Effector memory CD8-positive, alpha-beta T cell (primary cell): ENCODE measurements around the gene ROBO4.

Experiments
- ATAC-seq: fragments of 150-1000 bp; cut with Tn5 transposase; replicated peaks from 2 replicates; pipeline ENCODE4 v1.10.0; 2021; ENCODE audit warnings: mild to moderate bottlenecking, moderate library complexity
- DNase-seq, 3 experiments: peaks; one replicate each; pipeline ENCODE4 v3.0.0; 2021
- H3K27ac Mint-ChIP-seq, 2 donors: one replicate each; pipeline ENCODE4 v1.8.0; 2022; ENCODE audit warnings: mild to moderate bottlenecking in 2 of 2, mixed read lengths in 2 of 2, moderate library complexity in 2 of 2
- H3K27me3 Mint-ChIP-seq, 2 donors: one replicate each; pipeline ENCODE4 v1.8.0; 2022; ENCODE audit warnings: mixed read lengths in 2 of 2
- H3K36me3 Mint-ChIP-seq: one replicate; pipeline ENCODE4 v1.8.0; 2022; ENCODE audit warnings: mild to moderate bottlenecking, moderate library complexity, mixed read lengths; ENCODE audit not compliant: insufficient read depth
- H3K4me1 Mint-ChIP-seq, 2 donors: one replicate each; pipeline ENCODE4 v1.8.0; 2022; ENCODE audit warnings: low read depth in 2 of 2, mixed read lengths in 2 of 2
- H3K4me3 Mint-ChIP-seq, 2 donors: one replicate each; pipeline ENCODE4 v1.8.0; 2022; ENCODE audit warnings: mild to moderate bottlenecking in 2 of 2, mixed read lengths in 2 of 2, moderate library complexity in 2 of 2
- H3K9me3 Mint-ChIP-seq, 2 donors: one replicate each; pipeline ENCODE4 v1.8.0; 2022; ENCODE audit warnings: mixed read lengths in 2 of 2

The ROBO4 gene

GRCh38 chr11:124934862-124935547 is 37.3 kb upstream of the ROBO4 start:
- H3K9me3 Mint-ChIP-seq, result no peaks in the 10 kb centered on the region
- no peak for DNase-seq
- no peak overlapping the region for H3K27ac Mint-ChIP-seq
- H3K4me1 Mint-ChIP-seq, result peaks cover 0 to 3% of the 10 kb centered on the region in 2 donors
- no peak overlapping the region for H3K4me3 Mint-ChIP-seq
- ATAC-seq, result no peak
- H3K27me3 Mint-ChIP-seq, result peaks cover 20 to 21% of the 10 kb centered on the region in 2 donors
- no peaks in the 10 kb centered on the region for H3K36me3 Mint-ChIP-seq

DNA sequence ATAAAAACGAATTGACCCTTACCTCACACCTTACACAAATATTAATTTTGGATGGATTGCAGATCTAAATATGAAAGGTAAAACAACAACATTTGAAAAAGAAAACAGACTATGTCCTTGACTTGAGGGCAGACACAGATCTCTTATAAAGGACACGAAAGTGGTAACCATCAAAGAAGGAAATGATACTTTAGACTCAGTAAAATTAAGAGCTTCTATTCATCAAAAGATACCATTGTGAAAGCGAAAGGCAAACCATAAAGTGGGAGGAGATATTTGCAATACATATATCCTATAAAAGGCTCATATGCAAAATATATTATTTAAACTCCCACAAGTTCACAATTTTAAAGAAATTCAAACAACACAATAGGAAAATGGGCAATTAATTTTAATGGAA is 33.1 kb upstream of the ROBO4 start:
- ATAC-seq (no peak), DNase-seq (no peak)
- no peaks in the 10 kb centered on the region for H3K9me3 Mint-ChIP-seq
- H3K4me1 Mint-ChIP-seq, result peaks cover 0 to 3% of the 10 kb centered on the region in 2 donors
- H3K27ac Mint-ChIP-seq, result peak overlapping the region in 1 of 2 donors; percentile 10
- H3K27me3 Mint-ChIP-seq, result peaks cover 0 to 2% of the 10 kb centered on the region in 2 donors
- H3K4me3 Mint-ChIP-seq, result no peak overlapping the region
- no peaks in the 10 kb centered on the region for H3K36me3 Mint-ChIP-seq

DNA sequence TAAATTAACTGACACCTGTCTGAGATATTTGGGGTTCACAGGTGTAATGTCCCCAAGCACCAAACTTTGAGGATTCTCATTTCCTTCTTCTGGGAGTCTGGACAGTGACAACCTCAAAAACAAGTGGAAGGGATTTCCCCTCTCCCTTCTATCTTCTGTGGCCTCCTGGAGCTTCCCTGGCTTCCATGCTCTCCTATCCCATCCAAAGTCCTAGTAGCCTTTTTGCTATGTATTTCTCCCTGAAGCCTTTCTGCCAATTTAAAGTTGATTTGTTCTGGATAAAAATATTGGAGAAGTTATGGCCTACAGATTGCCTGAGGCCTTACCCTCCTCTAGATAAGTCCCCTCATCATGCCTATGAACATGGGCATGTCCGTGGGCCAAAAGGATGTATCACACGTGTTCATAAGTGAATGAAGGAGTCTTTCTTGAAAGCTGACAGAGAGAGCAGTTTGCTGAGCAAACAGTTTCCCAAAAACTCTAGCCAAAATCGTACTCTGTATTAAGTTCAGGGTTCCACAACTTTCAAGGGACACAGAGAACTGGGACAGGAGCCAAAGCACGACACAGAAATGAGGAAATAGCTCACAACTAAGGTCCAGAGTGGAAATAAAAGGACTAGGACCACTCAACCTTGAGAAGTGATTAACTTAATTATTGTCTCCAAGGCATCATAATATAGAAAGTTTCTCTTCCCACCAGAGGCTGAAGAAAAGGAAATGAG is 31.4 kb upstream of the ROBO4 start:
- H3K4me3 Mint-ChIP-seq, result no peak overlapping the region
- H3K9me3 Mint-ChIP-seq, result no peaks in the 10 kb centered on the region
- ATAC-seq, result no peak
- H3K27me3 Mint-ChIP-seq, result no peaks in the 10 kb centered on the region
- DNase-seq, result no peak
- no peaks in the 10 kb centered on the region for H3K36me3 Mint-ChIP-seq
- H3K4me1 Mint-ChIP-seq, result peaks cover 0 to 3% of the 10 kb centered on the region in 2 donors
- H3K27ac Mint-ChIP-seq, result no peak overlapping the region

- ATAC-seq (no peak), DNase-seq (no peak)
- Mint-ChIP-seq H3K27ac (no peak overlapping the region), H3K9me3 (no peaks in the 10 kb centered on the region), H3K4me3 (no peak overlapping the region), H3K4me1 (peaks cover 4 to 8% of the 10 kb centered on the region in 2 donors), H3K36me3 (no peaks in the 10 kb centered on the region), H3K27me3 (peaks cover 0 to 7% of the 10 kb centered on the region in 2 donors)
Measured at GRCh38 chr11:124923296-124923695, 25.6 kb upstream of the ROBO4 start.

DNA sequence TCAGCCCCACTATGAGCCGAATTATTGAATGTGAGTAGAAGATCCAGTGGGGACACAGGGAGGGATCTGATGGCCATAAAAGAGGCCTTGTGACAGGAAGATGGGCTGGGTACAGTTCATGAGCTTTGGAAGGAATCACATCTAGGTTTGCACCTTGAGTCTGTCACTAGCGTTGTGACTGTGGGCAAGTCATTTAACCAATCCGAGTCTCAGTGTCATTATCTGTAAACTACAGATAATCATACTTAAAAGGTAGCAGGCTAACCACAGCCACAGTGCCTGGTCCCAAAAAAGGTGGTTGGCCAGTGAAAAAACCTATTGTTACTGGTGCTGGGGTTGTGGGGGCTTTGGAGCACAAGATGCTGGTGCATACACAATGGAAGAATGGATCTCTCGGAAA is 25.2 kb upstream of the ROBO4 start:
- Mint-ChIP-seq H3K4me3 (no peak overlapping the region), H3K27ac (no peak overlapping the region), H3K36me3 (no peaks in the 10 kb centered on the region), H3K4me1 (peaks cover 4 to 8% of the 10 kb centered on the region in 2 donors), H3K27me3 (peaks cover 0 to 7% of the 10 kb centered on the region in 2 donors), H3K9me3 (no peaks in the 10 kb centered on the region)
- ATAC-seq (no peak), DNase-seq (no peak)

DNA sequence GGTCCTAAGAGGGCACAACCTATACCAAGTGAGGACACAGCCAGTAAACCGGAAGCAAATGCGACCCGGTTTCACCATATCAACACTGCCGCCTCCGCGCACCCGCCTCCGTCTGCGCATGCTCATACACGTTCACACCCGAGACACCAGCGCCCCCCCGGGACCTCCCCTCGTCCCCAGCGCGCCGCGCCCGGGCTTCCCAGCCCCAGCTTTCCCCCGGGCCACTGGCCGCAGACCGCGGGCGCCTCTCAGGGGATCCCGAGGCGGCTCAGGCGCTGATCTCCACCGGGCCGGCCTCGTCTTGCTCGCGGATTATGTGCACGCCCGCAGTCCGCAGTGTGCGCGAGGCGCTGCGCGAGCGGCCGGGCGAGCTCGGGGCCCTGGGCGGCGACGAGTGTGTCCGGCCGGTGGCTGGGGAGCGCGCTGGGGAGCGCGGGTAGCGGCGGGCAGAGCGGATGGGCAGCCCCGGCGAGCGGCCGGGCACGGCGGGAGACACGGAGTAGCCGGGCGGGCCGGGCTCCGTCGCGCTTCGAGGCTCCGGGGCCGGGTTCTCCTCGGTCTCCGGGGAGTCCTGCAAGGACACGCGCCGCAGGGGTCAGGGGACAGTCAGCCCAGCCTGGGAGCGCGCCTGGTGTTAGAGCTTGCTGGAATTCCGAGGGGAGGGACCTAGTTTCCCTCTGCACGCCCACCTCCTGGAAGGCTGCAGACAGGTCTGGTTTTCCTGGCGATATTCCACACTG is 23.4 kb upstream of the ROBO4 start:
- H3K4me1 Mint-ChIP-seq, result peaks cover 4 to 8% of the 10 kb centered on the region in 2 donors
- H3K36me3 Mint-ChIP-seq, result no peaks in the 10 kb centered on the region
- DNase-seq, result peak; percentile 61 to 71 (median 64)
- peak; percentile 90 for ATAC-seq
- peaks cover 0 to 14% of the 10 kb centered on the region in 2 donors for H3K27me3 Mint-ChIP-seq
- peak overlapping the region; percentile 21 to 56 for H3K4me3 Mint-ChIP-seq
- H3K9me3 Mint-ChIP-seq, result no peaks in the 10 kb centered on the region
- no peak overlapping the region for H3K27ac Mint-ChIP-seq

GRCh38 chr11:124920356-124920755 is 22.7 kb upstream of the ROBO4 start:
- Mint-ChIP-seq H3K36me3 (no peaks in the 10 kb centered on the region), H3K9me3 (no peaks in the 10 kb centered on the region), H3K4me3 (peak overlapping the region; percentile 21 to 56), H3K27me3 (peaks cover 0 to 16% of the 10 kb centered on the region in 2 donors), H3K4me1 (peaks cover 4 to 8% of the 10 kb centered on the region in 2 donors), H3K27ac (no peak overlapping the region)
- DNase-seq, result no peak
- no peak for ATAC-seq

- Mint-ChIP-seq H3K27me3 (peaks cover 0 to 16% of the 10 kb centered on the region in 2 donors), H3K4me3 (peak overlapping the region in 1 of 2 donors; percentile 18), H3K4me1 (peaks cover 4 to 8% of the 10 kb centered on the region in 2 donors), H3K27ac (no peak overlapping the region), H3K9me3 (no peaks in the 10 kb centered on the region), H3K36me3 (no peaks in the 10 kb centered on the region)
- ATAC-seq (no peak), DNase-seq (no peak)
Measured at GRCh38 chr11:124919898-124920297, 22.2 kb upstream of the ROBO4 start.

DNA sequence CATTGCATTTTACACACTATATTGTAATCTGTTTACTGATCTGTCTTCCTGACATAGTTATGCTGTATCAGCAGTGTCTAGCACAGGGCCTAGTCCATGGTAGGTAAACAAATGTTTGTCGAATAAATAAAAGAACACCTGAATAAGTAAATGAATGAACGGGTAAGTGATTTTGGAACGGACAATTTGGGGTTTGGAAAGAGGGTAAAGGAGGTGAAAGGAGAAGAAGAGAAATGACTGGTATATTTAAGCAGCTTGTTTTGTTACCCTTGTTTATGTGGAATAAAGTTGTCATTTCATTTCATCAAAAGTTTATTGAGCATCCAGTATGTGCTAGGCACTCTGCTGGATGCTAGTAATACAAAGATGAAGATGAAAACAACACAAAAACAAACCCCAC is 21.3 kb upstream of the ROBO4 start, which contains the start of gene HEPN1:
Gene HEPN1, plus strand, starts transcription at position 301 of the 400 bp plus-strand sequence.
- ATAC-seq (no peak), DNase-seq (no peak)
- Mint-ChIP-seq H3K9me3 (no peaks in the 10 kb centered on the region), H3K36me3 (no peaks in the 10 kb centered on the region), H3K4me1 (peaks cover 4 to 8% of the 10 kb centered on the region in 2 donors), H3K27me3 (peaks cover 0 to 16% of the 10 kb centered on the region in 2 donors), H3K27ac (no peak within 1 kb of the TSS), H3K4me3 (peak within 1 kb of the TSS in 1 of 2 donors; percentile 18)

- Mint-ChIP-seq H3K36me3 (no peaks in the 10 kb centered on the region), H3K27me3 (peaks cover 0 to 19% of the 10 kb centered on the region in 2 donors), H3K4me1 (no peaks in the 10 kb centered on the region), H3K4me3 (no peak overlapping the region), H3K9me3 (peaks cover 0 to 3% of the 10 kb centered on the region in 2 donors), H3K27ac (no peak overlapping the region)
- ATAC-seq (no peak), DNase-seq (no peak)
Measured at GRCh38 chr11:124917115-124917637, 19.5 kb upstream of the ROBO4 start.

DNA sequence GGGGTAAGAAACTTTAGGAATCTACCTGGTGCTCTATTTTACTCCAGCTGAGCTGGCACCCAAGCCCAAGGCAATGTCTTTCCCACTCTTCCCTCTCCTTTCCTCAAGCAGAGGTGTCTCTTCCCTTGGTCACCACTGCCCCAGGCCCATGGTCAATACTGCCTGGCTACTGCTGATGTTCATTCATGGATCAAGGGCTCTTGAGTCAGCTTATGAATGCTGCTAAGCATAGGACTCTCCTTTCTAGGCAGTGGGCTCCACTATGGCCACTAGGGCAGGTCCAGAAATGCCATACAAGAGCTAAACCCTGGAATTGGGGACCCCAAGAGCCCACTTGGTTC is 18.7 kb upstream of the ROBO4 start:
- no peak for DNase-seq
- no peak for ATAC-seq
- H3K4me3 Mint-ChIP-seq, result no peak overlapping the region
- H3K9me3 Mint-ChIP-seq, result peaks cover 0 to 3% of the 10 kb centered on the region in 2 donors
- no peaks in the 10 kb centered on the region for H3K4me1 Mint-ChIP-seq
- H3K27me3 Mint-ChIP-seq, result peaks cover 0 to 27% of the 10 kb centered on the region in 2 donors
- peak overlapping the region in 1 of 2 donors; percentile 17 for H3K27ac Mint-ChIP-seq
- no peaks in the 10 kb centered on the region for H3K36me3 Mint-ChIP-seq

- H3K4me1 Mint-ChIP-seq, result no peaks in the 10 kb centered on the region
- no peak overlapping the region for H3K4me3 Mint-ChIP-seq
- ATAC-seq, result no peak
- no peaks in the 10 kb centered on the region for H3K36me3 Mint-ChIP-seq
- peaks cover 0 to 29% of the 10 kb centered on the region in 2 donors for H3K27me3 Mint-ChIP-seq
- no peak for DNase-seq
- peak overlapping the region in 1 of 2 donors; percentile 17 for H3K27ac Mint-ChIP-seq
- H3K9me3 Mint-ChIP-seq, result peaks cover 0 to 3% of the 10 kb centered on the region in 2 donors
Measured at GRCh38 chr11:124915541-124916369, 18.1 kb upstream of the ROBO4 start.
